Mammary epithelial cell (primary cell): Measurements from ENCODE around the gene HIF1A.

Experiments
- CTCF ChIP-seq, 2 donors: IDR thresholded peaks in 1 of 2; conservative IDR thresholded peaks in 1 of 2; 2 replicates each; pipeline ENCODE4 v1.5.1; 2011 to 2012; ENCODE audit warnings: inconsistent platforms in 2 of 2, low read length in 2 of 2, mild to moderate bottlenecking in 2 of 2, control low read depth in 1 of 2, low read depth in 1 of 2; ENCODE audit not compliant: insufficient read depth in 1 of 2; ENCODE audit errors: extremely low read depth in 1 of 2
- EZH2 ChIP-seq: IDR thresholded peaks from 2 replicates; pipeline ENCODE4 v1.6.1; 2012; ENCODE audit warnings: low read length, inconsistent platforms, borderline replicate concordance

DNA sequence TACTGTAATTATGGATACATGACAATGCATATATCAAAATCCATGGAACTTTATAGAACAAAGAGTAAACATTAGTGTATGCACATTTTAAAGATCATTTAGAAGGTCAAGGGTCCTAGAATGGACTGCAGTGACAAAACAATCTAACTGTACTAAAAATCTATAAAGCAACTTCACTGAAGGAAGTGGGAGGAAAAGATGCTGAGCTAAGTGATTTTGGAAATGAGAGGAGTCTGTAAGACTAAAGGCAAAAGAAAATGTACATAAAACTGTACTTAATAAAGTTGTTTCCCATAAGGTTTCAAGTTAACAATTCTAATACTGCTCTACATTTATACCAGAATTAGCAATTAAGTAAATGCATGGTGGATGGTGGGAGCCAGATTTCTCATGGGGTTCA is 46.9 kb upstream of the HIF1A start:
- TF ChIP-seq CTCF (conservative IDR thresholded peaks at IDR 0.05 in 1 of 2, IDR thresholded peaks at IDR 0.05 in 1 of 2; ENCODE audit: extremely low read depth in 1 of 2, insufficient read depth in 1 of 2, low read depth in 1 of 2, low read length in 2 of 2), result no peak
- TF ChIP-seq EZH2, result no peak
